Measurements from ENCODE around the gene ELK4. TPM values are rescaled to one million over a fixed set of nuclear protein-coding genes. Genes with fewer than 3 reads are reported as not detected.

The ELK4 gene
- total and polyA plus RNA-seq, 2 of the 8 experiments (the other 6 are each of a cell fraction or from before 2014, with no cell fraction given), result 2.9 to 26.3 TPM

- Histone ChIP-seq H3K18ac (ENCODE audit: extremely low read depth, low read length) (no peak overlapping the region), H3K14ac (ENCODE audit: insufficient read length) (no peak overlapping the region), H4K8ac (ENCODE audit: extremely low read depth, insufficient read depth, low read length) (no peak overlapping the region; the same call in 1 of the 2 replicates), H3K27ac (ENCODE audit: low read depth, low read length) (no peak overlapping the region), H2BK5ac (ENCODE audit: low read depth, low read length) (no peak overlapping the region), H3K79me1 (ENCODE audit: low read depth, low read length) (no peaks in the 10 kb centered on the region), H3K4me1 (replicated peaks in 1 of 4; ENCODE audit: control insufficient read depth in 3 of 4, insufficient read depth in 4 of 4, low read length in 3 of 4) (peaks cover 0 to 5% (median 1%) of the 10 kb centered on the region in 4 experiments; a peak in 5 of 7 replicates), H3K9me3 (ENCODE audit: insufficient read depth in 2 of 2, low read depth in 1 of 2, low read length in 1 of 2) (no peaks in the 10 kb centered on the region), H3K36me3 (ENCODE audit: control insufficient read depth in 2 of 4, insufficient read depth in 4 of 4, low read length in 3 of 4) (no peaks in the 10 kb centered on the region), H4K5ac (ENCODE audit: insufficient read length, low read depth, low read length) (no peak overlapping the region), H3K4ac (replicated peaks; ENCODE audit: insufficient read length, low read depth, low read length) (no peak overlapping the region), H3K9ac (replicated peaks in 1 of 4; ENCODE audit: extremely low read depth in 1 of 4, low read depth in 3 of 4, low read length in 3 of 4) (no peak overlapping the region), H3K56ac (replicated peaks; ENCODE audit: insufficient read length, low read depth, low read length) (no peak overlapping the region), H2BK12ac (ENCODE audit: low read depth, low read length) (no peak overlapping the region), H3K23ac (ENCODE audit: insufficient read length) (no peak overlapping the region), H3K4me3 (ENCODE audit: extremely low read depth in 1 of 4, insufficient read depth in 2 of 4, low read depth in 3 of 4, low read length in 4 of 4) (no peak overlapping the region), H2AFZ (ENCODE audit: low read length) (no peak overlapping the region), H2BK120ac (replicated peaks; ENCODE audit: low read depth, low read length) (no peak overlapping the region), H3K23me2 (ENCODE audit: low read depth, low read length) (no peaks in the 10 kb centered on the region), H2BK15ac (ENCODE audit: low read length) (no peak overlapping the region), H4K20me1 (replicated peaks in 1 of 2; ENCODE audit: control insufficient read depth in 1 of 2, insufficient read depth in 2 of 2, low read length in 2 of 2) (no peaks in the 10 kb centered on the region), H3K4me2 (ENCODE audit: insufficient read depth in 1 of 2, low read depth in 2 of 2, low read length in 2 of 2) (no peak overlapping the region), H2AK5ac (ENCODE audit: low read depth, low read length) (no peak overlapping the region), H3K27me3 (replicated peaks in 1 of 4; ENCODE audit: control insufficient read depth in 3 of 4, extremely low read depth in 1 of 4, insufficient read depth in 3 of 4, low read length in 3 of 4) (peaks cover 0 to 2% (median 0%) of the 10 kb centered on the region in 4 experiments; a peak in 2 of 7 replicates), H2BK20ac (ENCODE audit: low read length) (0 out of 2 replicates have a peak overlapping the region, but pooled peaks have one; percentile 48), H3K79me2 (ENCODE audit: control insufficient read depth in 1 of 2, insufficient read depth in 2 of 2, low read length in 2 of 2) (no peaks in the 10 kb centered on the region), H4K91ac (replicated peaks; ENCODE audit: insufficient read length, low read length) (no peak overlapping the region)
- CTCF ChIA-PET (ENCODE audit: partially characterized antibody), result interaction anchor here (0.5 to 4.5 kb wide), 15 partner anchors 9 to 326 kb away, joined by 3 to 22 read pairs (median 4); no protein-coding TSS in a partner anchor
- 70% methylated on average over 7 of the region's 7 CpGs; no CpG with 5 or more reads in 1 of the 2 experiments for WGBS, 2 experiments (ENCODE audit: extremely low coverage in 1 of 2, insufficient coverage in 1 of 2, insufficient read length in 1 of 2, insufficient replicate concordance in 2 of 2, low coverage in 1 of 2, low lambda C conversion rate in 2 of 2, missing lambda C conversion rate in 1 of 2)
- DNase-seq (ENCODE audit: low read depth in 1 of 2, low spot score in 2 of 2) (peak in 1 of 2 experiments; percentile 68), FAIRE-seq (no peak)
- POLR2A ChIA-PET (ENCODE audit: partially characterized antibody), result interaction anchor here (1.8 kb wide), 1 partner anchor 50 kb away, joined by 4 read pairs; no protein-coding TSS in a partner anchor
- TF ChIP-seq, protein P1, sequence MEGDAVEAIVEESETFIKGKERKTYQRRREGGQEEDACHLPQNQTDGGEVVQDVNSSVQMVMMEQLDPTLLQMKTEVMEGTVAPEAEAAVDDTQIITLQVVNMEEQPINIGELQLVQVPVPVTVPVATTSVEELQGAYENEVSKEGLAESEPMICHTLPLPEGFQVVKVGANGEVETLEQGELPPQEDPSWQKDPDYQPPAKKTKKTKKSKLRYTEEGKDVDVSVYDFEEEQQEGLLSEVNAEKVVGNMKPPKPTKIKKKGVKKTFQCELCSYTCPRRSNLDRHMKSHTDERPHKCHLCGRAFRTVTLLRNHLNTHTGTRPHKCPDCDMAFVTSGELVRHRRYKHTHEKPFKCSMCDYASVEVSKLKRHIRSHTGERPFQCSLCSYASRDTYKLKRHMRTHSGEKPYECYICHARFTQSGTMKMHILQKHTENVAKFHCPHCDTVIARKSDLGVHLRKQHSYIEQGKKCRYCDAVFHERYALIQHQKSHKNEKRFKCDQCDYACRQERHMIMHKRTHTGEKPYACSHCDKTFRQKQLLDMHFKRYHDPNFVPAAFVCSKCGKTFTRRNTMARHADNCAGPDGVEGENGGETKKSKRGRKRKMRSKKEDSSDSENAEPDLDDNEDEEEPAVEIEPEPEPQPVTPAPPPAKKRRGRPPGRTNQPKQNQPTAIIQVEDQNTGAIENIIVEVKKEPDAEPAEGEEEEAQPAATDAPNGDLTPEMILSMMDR (IDR thresholded peaks at IDR 0.05; ENCODE audit: control extremely low read depth in 1 of 3, insufficient read depth in 1 of 3, low read depth in 1 of 3, low read length in 3 of 3), result peak; percentile 33 to 54 (median 47)
- TF ChIP-seq RAD21 (IDR thresholded peaks at IDR 0.05 in 1 of 2, conservative IDR thresholded peaks at IDR 0.05 in 1 of 2; ENCODE audit: low read depth in 2 of 2, low read length in 2 of 2) (peak; percentile 13 to 46; a peak in 3 of 4 replicates), POLR2A (IDR thresholded peaks at IDR 0.05; ENCODE audit: control extremely low read depth in 1 of 2, low read depth in 2 of 2, low read length in 2 of 2) (no peak)
Measured at GRCh38 chr1:205584732-205585131, 47.1 kb downstream of the ELK4 start.
